SK-N-SH (cell line): ENCODE data around the gene FGFBP2.

Source experiments
- EP300 ChIP-seq, 2 experiments: IDR thresholded peaks; 2 replicates each; pipeline versions ENCODE4 v1.4.0 to v1.6.1; 2012; ENCODE audit warnings: borderline replicate concordance in 1 of 2, low read depth in 1 of 2, low read length in 1 of 2
- EZH2phosphoT487 ChIP-seq: fragments of 200-600 bp; sonication (generic); IDR thresholded peaks from 2 replicates; pipeline ENCODE4 v1.6.1; 2017; ENCODE audit warnings: low read depth, mixed run types, mild to moderate bottlenecking, antibody characterized with exemption, moderate library complexity, borderline replicate concordance
- FOXM1 ChIP-seq: IDR thresholded peaks from 2 replicates; pipeline ENCODE4 v1.4.0; 2012; ENCODE audit warnings: low read depth, mild to moderate bottlenecking
- MXI1 ChIP-seq: IDR thresholded peaks from 2 replicates; pipeline ENCODE4 v1.6.1; 2012; ENCODE audit warnings: mild to moderate bottlenecking, low read depth, low read length, improper control_type of control experiment
- RAD21 ChIP-seq: IDR thresholded peaks from 2 replicates; pipeline ENCODE4 v1.6.1; 2012; ENCODE audit warnings: mild to moderate bottlenecking, low read length
- RCOR1 ChIP-seq: fragments of 150-350 bp; IDR thresholded peaks from 2 replicates; pipeline ENCODE4 v1.6.1; 2017; ENCODE audit warnings: antibody characterized with exemption, low read length
- SIN3A ChIP-seq: IDR thresholded peaks from 2 replicates; pipeline ENCODE4 v1.6.1; 2012; ENCODE audit warnings: low read depth, mild to moderate bottlenecking, low read length, moderate library complexity, borderline replicate concordance
- TAF1 ChIP-seq: IDR thresholded peaks from 2 replicates; pipeline ENCODE4 v1.6.1; 2012; ENCODE audit warnings: low read depth, mild to moderate bottlenecking, low read length, moderate library complexity, borderline replicate concordance
- TEAD4 ChIP-seq: IDR thresholded peaks from 2 replicates; pipeline ENCODE4 v1.4.0; 2012; ENCODE audit warnings: mild to moderate bottlenecking, borderline replicate concordance; ENCODE audit not compliant: insufficient read depth
- YY1 ChIP-seq: IDR thresholded peaks from 2 replicates; pipeline ENCODE4 v1.4.0; 2012; ENCODE audit warnings: low read depth, mild to moderate bottlenecking
- TF ChIP-seq, protein P1 (sequence below): IDR thresholded peaks from 2 replicates; pipeline ENCODE4; 2012
- TF ChIP-seq, protein P2 (sequence below): fragments of 200-600 bp; sonication (generic); IDR thresholded peaks from 2 replicates; pipeline ENCODE4 v1.6.1; 2017; ENCODE audit warnings: antibody characterized with exemption, mild to moderate bottlenecking, moderate library complexity
- TF ChIP-seq, protein P3 (sequence below): IDR thresholded peaks from 2 replicates; pipeline ENCODE4 v1.4.0; 2012; ENCODE audit warnings: low read depth
- TF ChIP-seq, protein P4 (sequence below): IDR thresholded peaks from 2 replicates; pipeline ENCODE4 v1.6.1; 2012; ENCODE audit warnings: mild to moderate bottlenecking, low read depth, low read length, moderate library complexity

DNA sequence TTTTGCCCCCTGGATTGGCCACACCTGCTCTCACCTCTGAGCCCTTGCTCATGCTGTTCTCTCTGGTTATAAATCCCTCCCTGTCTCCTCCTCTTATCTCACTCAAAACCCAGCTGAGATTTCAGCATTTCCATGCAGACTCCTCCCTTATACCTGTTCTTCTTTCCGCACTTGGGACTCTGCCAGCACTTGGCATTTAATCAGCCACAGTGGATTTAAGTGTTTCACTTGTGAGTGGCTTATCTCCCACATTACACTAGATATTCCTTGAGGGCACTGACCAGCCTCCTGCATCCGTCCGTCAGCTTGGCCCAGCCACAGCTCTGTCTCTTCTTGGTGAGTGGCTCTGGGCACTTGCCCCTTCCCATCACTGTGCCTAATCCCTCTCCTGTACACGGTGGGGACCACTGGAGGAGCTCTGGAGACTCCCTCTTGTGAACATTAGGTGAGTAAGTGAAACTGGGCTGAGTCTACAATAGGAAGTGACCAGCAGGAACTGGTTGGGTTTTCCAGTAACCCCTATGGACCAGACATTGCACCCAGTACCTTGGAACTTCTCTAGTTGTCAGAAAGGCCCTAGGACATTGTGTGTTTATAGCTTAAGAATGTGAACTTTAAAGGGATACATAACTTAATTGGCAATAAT is 44.4 kb downstream of the FGFBP2 start:
- TF ChIP-seq, protein P1, sequence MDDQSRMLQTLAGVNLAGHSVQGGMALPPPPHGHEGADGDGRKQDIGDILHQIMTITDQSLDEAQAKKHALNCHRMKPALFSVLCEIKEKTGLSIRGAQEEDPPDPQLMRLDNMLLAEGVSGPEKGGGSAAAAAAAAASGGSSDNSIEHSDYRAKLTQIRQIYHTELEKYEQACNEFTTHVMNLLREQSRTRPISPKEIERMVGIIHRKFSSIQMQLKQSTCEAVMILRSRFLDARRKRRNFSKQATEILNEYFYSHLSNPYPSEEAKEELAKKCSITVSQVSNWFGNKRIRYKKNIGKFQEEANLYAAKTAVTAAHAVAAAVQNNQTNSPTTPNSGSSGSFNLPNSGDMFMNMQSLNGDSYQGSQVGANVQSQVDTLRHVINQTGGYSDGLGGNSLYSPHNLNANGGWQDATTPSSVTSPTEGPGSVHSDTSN: no peak
- TF ChIP-seq EP300 (IDR thresholded peaks at IDR 0.05; ENCODE audit: borderline replicate concordance in 1 of 2, low read depth in 1 of 2, low read length in 1 of 2) (no peak), TAF1 (no peak), RCOR1 (no peak), TEAD4 (no peak), MXI1 (no peak), RAD21 (no peak), EZH2phosphoT487 (no peak), FOXM1 (no peak), SIN3A (no peak), YY1 (no peak)
- TF ChIP-seq, protein P2, sequence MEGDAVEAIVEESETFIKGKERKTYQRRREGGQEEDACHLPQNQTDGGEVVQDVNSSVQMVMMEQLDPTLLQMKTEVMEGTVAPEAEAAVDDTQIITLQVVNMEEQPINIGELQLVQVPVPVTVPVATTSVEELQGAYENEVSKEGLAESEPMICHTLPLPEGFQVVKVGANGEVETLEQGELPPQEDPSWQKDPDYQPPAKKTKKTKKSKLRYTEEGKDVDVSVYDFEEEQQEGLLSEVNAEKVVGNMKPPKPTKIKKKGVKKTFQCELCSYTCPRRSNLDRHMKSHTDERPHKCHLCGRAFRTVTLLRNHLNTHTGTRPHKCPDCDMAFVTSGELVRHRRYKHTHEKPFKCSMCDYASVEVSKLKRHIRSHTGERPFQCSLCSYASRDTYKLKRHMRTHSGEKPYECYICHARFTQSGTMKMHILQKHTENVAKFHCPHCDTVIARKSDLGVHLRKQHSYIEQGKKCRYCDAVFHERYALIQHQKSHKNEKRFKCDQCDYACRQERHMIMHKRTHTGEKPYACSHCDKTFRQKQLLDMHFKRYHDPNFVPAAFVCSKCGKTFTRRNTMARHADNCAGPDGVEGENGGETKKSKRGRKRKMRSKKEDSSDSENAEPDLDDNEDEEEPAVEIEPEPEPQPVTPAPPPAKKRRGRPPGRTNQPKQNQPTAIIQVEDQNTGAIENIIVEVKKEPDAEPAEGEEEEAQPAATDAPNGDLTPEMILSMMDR: no peak
- TF ChIP-seq, protein P3, sequence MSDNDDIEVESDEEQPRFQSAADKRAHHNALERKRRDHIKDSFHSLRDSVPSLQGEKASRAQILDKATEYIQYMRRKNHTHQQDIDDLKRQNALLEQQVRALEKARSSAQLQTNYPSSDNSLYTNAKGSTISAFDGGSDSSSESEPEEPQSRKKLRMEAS: no peak
- TF ChIP-seq, protein P4, sequence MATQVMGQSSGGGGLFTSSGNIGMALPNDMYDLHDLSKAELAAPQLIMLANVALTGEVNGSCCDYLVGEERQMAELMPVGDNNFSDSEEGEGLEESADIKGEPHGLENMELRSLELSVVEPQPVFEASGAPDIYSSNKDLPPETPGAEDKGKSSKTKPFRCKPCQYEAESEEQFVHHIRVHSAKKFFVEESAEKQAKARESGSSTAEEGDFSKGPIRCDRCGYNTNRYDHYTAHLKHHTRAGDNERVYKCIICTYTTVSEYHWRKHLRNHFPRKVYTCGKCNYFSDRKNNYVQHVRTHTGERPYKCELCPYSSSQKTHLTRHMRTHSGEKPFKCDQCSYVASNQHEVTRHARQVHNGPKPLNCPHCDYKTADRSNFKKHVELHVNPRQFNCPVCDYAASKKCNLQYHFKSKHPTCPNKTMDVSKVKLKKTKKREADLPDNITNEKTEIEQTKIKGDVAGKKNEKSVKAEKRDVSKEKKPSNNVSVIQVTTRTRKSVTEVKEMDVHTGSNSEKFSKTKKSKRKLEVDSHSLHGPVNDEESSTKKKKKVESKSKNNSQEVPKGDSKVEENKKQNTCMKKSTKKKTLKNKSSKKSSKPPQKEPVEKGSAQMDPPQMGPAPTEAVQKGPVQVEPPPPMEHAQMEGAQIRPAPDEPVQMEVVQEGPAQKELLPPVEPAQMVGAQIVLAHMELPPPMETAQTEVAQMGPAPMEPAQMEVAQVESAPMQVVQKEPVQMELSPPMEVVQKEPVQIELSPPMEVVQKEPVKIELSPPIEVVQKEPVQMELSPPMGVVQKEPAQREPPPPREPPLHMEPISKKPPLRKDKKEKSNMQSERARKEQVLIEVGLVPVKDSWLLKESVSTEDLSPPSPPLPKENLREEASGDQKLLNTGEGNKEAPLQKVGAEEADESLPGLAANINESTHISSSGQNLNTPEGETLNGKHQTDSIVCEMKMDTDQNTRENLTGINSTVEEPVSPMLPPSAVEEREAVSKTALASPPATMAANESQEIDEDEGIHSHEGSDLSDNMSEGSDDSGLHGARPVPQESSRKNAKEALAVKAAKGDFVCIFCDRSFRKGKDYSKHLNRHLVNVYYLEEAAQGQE: no peak
